HFFc6 (cell line): ENCODE measurements around the gene MDM4. TPM values are rescaled to one million over a fixed set of nuclear protein-coding genes. Genes with fewer than 3 reads are reported as not detected.

Source experiments
- DNase-seq: peaks from one replicate; pipeline ENCODE4 v3.0.0-alpha.2; 2018
- H3K27ac Mint-ChIP-seq: 2 replicates; pipeline ENCODE4 v1.8.0; 2020; ENCODE audit warnings: mild to moderate bottlenecking, mixed read lengths
- H3K27me3 Mint-ChIP-seq: 2 replicates; pipeline ENCODE4 v1.8.0; 2021; ENCODE audit warnings: mild to moderate bottlenecking, moderate library complexity, mixed read lengths; ENCODE audit not compliant: insufficient read depth
- H3K36me3 Mint-ChIP-seq: 2 replicates; pipeline ENCODE4 v1.8.0; 2021; ENCODE audit warnings: low read depth, mixed read lengths
- H3K4me1 Mint-ChIP-seq: 2 replicates; pipeline ENCODE4 v1.8.0; 2020; ENCODE audit warnings: low read depth, mixed read lengths
- H3K4me3 Mint-ChIP-seq: 2 replicates; pipeline ENCODE4 v1.8.0; 2020; ENCODE audit warnings: mild to moderate bottlenecking, moderate library complexity, mixed read lengths
- H3K9me3 Mint-ChIP-seq: 2 replicates; pipeline ENCODE4 v1.8.0; 2020; ENCODE audit warnings: mild to moderate bottlenecking, mixed read lengths
- total RNA-seq, 6 experiments: library from RNA; stranded (reverse); fragmentation: NEBNext Ultra II Directional; extraction: Animal tissue kit (Norgen Biotek cat#: 25700); gene quantifications; 2 replicates in 1 of 6; 3 replicates in 5 of 6; pipeline ENCODE4 v1.2.3, GENCODE V29; 2021
- TF ChIP-seq, protein P1 (sequence below): fragments of 200-600 bp; sonication (generic); IDR thresholded peaks from 2 replicates; pipeline ENCODE4 v1.5.0; 2021; ENCODE audit warnings: antibody characterized with exemption, mild to moderate bottlenecking

MDM4 gene
- total RNA-seq, 6 experiments from 2014 or later = 21.9 to 28.1 (median 22.7) TPM

DNA sequence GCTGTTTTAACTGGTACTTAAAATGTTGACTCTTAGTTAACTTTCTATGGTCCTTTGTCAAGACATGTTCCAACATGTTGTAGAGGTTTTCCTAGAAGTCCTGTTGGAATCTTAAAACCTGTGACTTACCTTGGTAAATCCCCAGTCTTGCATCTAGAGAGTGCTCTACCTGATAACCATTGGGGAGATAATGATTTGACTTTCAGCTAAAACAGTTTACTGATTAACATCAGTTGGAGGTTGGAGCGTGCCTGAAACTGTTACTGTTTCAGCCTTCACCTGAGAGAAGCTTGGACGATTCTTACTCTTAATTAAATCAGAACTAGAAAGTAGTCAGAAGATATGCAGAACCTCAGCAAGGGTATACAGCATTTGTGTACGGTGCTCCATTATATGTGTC, 8.8 kb downstream of the MDM4 start:
- TF ChIP-seq, protein P1, sequence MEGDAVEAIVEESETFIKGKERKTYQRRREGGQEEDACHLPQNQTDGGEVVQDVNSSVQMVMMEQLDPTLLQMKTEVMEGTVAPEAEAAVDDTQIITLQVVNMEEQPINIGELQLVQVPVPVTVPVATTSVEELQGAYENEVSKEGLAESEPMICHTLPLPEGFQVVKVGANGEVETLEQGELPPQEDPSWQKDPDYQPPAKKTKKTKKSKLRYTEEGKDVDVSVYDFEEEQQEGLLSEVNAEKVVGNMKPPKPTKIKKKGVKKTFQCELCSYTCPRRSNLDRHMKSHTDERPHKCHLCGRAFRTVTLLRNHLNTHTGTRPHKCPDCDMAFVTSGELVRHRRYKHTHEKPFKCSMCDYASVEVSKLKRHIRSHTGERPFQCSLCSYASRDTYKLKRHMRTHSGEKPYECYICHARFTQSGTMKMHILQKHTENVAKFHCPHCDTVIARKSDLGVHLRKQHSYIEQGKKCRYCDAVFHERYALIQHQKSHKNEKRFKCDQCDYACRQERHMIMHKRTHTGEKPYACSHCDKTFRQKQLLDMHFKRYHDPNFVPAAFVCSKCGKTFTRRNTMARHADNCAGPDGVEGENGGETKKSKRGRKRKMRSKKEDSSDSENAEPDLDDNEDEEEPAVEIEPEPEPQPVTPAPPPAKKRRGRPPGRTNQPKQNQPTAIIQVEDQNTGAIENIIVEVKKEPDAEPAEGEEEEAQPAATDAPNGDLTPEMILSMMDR = no peak
- peaks cover 29% of the 10 kb centered on the region for H3K4me1 Mint-ChIP-seq
- H3K27me3 Mint-ChIP-seq = no peaks in the 10 kb centered on the region
- H3K36me3 Mint-ChIP-seq = peaks cover 30% of the 10 kb centered on the region
- no peak for DNase-seq
- no peak overlapping the region for H3K27ac Mint-ChIP-seq
- H3K4me3 Mint-ChIP-seq = no peak overlapping the region
- H3K9me3 Mint-ChIP-seq = peaks cover 12% of the 10 kb centered on the region

- DNase-seq = no peak
- TF ChIP-seq, protein P1 = no peak
- Mint-ChIP-seq H3K9me3 (peaks cover 7% of the 10 kb centered on the region; the same call in 1 of the 2 replicates), H3K4me1 (peaks cover 11% of the 10 kb centered on the region), H3K27ac (no peak overlapping the region), H3K36me3 (peaks cover 37% of the 10 kb centered on the region), H3K4me3 (no peak overlapping the region), H3K27me3 (no peaks in the 10 kb centered on the region)
Observed at GRCh38 chr1:204528241-204528640, 12.0 kb downstream of the MDM4 start.

GRCh38 chr1:204528677-204529076, 12.5 kb downstream of the MDM4 start:
- Mint-ChIP-seq H3K27me3 (no peaks in the 10 kb centered on the region), H3K36me3 (peaks cover 35% of the 10 kb centered on the region)
- no peak for DNase-seq

GRCh38 chr1:204529371-204529895, 13.2 kb downstream of the MDM4 start:
- TF ChIP-seq, protein P1 = peak; percentile 35; the same call in 1 of the 2 replicates
- Mint-ChIP-seq H3K36me3 (peaks cover 30% of the 10 kb centered on the region), H3K4me1 (peaks cover 5% of the 10 kb centered on the region; the same call in 1 of the 2 replicates), H3K27me3 (no peaks in the 10 kb centered on the region), H3K4me3 (no peak overlapping the region), H3K27ac (no peak overlapping the region), H3K9me3 (no peaks in the 10 kb centered on the region; the same call in 1 of the 2 replicates)
- no peak for DNase-seq

More at GRCh38 chr1:204528677-204529076, 12.5 kb downstream of the MDM4 start:
- peaks cover 4% of the 10 kb centered on the region; the same call in 1 of the 2 replicates for H3K9me3 Mint-ChIP-seq
- peaks cover 9% of the 10 kb centered on the region for H3K4me1 Mint-ChIP-seq
- H3K27ac Mint-ChIP-seq = no peak overlapping the region
- TF ChIP-seq, protein P1 = no peak
- H3K4me3 Mint-ChIP-seq = no peak overlapping the region

DNA sequence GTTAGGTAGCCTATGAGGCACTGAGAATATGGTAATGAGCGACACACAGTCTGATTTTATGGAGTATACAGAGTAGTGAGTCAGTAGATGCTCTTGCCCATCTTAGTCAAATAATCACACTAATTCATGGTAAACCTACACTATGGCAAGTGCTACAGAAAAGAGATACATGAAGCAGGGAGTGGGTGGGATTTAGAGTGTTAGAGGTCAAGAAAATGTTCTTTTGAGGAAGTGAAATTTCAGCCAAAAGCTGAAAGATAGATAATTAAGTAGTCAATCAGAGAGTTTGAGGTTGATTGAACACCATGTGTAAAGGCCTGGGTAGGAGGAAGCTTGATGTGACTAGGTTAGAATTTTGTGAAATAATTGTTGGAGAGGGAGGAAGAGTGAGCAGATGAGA, 14.7 kb downstream of the MDM4 start:
- no peak for DNase-seq
- H3K4me1 Mint-ChIP-seq = no peaks in the 10 kb centered on the region
- H3K9me3 Mint-ChIP-seq = no peaks in the 10 kb centered on the region
- H3K27ac Mint-ChIP-seq = no peak overlapping the region
- no peak overlapping the region for H3K4me3 Mint-ChIP-seq
- H3K27me3 Mint-ChIP-seq = no peaks in the 10 kb centered on the region
- TF ChIP-seq, protein P1 = no peak
- peaks cover 25% of the 10 kb centered on the region for H3K36me3 Mint-ChIP-seq

- Mint-ChIP-seq H3K4me3 (no peak overlapping the region), H3K27ac (no peak overlapping the region), H3K27me3 (no peaks in the 10 kb centered on the region), H3K4me1 (no peaks in the 10 kb centered on the region), H3K9me3 (no peaks in the 10 kb centered on the region), H3K36me3 (peaks cover 25% of the 10 kb centered on the region)
- no peak for DNase-seq
- TF ChIP-seq, protein P1 = no peak
Observed at GRCh38 chr1:204532832-204533231, 16.6 kb downstream of the MDM4 start.
